ENCODE results near the gene TMEM222. TPM values are rescaled to one million over a fixed set of nuclear protein-coding genes. Genes with fewer than 3 reads are reported as not detected.
A peak's percentile ranks its signal among the peaks of the same experiment; 100 is the strongest.

TMEM222 gene
- total RNA-seq, 1 donor from 2014 or later = 38.6 TPM

DNA sequence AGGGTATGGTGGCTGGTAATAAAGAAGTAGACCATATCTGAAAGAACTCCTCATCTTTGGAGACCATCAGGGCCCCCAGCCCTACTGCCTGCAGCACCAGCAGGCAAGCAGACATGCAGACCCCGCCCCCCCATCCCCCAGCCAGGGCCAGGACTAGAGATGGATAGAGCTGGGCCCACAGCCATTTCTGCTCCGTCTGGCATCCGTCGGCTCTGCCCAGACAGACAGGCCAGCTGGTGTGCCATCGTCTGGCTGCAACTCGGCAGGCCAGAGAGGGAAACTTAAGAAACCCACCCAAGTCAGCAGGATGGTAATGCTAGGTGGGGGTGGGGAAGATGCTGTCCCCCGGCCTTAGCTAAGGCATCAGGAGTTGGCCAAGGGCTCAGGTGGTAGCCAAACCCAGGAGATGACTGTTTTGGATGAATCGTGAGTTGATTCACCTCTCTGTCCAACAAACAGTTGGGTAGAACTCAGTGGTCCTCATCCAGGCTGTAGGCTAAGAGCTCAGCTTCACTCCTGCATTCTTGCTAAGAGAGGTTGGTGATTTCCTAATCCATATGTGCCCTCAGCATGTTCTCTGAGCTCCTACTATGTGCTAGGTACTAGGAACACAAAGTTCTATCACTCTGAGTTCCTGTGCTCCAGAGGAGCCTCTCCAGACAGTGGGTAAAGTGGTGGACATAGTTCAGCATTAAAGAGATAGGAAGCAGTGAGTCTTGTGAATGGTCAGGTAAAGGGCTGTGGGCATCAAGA lies 23.2 kb upstream of the TMEM222 start:
- DNase-seq (ENCODE audit: extremely low spot score, unreplicated experiment) = no peak
- H3K27me3 Mint-ChIP-seq = no peaks in the 10 kb centered on the region
- peaks cover 6% of the 10 kb centered on the region for H3K36me3 Mint-ChIP-seq
- TF ChIP-seq, protein P1, sequence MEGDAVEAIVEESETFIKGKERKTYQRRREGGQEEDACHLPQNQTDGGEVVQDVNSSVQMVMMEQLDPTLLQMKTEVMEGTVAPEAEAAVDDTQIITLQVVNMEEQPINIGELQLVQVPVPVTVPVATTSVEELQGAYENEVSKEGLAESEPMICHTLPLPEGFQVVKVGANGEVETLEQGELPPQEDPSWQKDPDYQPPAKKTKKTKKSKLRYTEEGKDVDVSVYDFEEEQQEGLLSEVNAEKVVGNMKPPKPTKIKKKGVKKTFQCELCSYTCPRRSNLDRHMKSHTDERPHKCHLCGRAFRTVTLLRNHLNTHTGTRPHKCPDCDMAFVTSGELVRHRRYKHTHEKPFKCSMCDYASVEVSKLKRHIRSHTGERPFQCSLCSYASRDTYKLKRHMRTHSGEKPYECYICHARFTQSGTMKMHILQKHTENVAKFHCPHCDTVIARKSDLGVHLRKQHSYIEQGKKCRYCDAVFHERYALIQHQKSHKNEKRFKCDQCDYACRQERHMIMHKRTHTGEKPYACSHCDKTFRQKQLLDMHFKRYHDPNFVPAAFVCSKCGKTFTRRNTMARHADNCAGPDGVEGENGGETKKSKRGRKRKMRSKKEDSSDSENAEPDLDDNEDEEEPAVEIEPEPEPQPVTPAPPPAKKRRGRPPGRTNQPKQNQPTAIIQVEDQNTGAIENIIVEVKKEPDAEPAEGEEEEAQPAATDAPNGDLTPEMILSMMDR (conservative IDR thresholded peaks at IDR 0.05) = no peak
- peaks cover 23% of the 10 kb centered on the region for H3K4me1 Mint-ChIP-seq (ENCODE audit: unreplicated experiment)
- peak overlapping the region; percentile 70 for H3K4me3 Mint-ChIP-seq
- peak overlapping the region; percentile 93 for H3K27ac Mint-ChIP-seq
- no peaks in the 10 kb centered on the region for H3K9me3 Mint-ChIP-seq

DNA sequence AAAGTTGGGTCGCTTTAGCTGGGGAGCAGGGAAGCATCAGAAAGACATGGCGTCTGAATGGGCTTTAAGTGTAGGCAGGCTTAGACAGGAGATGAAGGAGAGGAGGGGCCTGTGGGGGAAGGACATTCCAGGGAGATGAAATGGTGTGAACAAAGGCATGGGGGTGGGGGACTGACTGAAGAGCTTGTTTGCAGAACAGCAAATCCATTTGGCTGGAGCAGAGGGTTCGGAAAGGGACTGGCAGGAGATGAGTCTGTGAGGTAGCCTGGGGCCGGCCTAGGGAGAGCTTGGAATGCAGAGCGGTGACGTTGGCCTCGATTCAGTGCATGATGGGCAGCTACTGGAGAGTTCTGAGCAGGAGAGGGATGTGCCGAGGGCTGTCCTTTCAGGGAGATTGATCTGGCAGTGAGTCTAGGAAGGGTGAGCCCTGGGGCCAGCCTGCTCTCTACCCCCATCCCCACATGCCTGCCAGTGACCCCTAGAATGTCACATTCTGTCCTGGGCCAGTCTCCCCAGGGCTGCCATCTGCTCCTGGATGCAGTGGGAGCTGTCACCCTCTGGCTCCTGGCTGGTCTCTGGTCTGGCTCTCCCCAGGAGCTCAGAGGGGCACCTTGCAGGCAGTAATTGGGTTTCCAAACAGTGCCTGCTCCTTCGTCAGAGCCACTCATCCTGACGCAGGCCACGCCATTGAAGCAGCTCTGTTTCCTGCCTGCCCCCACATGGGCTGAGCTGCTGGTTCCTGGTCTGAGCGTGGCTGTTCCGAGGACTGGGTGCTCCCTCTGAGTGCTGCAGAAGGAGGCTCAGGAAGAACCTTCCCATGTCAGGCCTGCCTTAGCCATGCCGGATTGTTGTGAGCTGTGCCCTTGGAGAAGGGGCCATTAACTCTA lies 22.3 kb upstream of the TMEM222 start:
- H3K9me3 Mint-ChIP-seq = no peaks in the 10 kb centered on the region
- H3K27me3 Mint-ChIP-seq = no peaks in the 10 kb centered on the region
- H3K4me3 Mint-ChIP-seq = peak overlapping the region; percentile 70
- DNase-seq (ENCODE audit: extremely low spot score, unreplicated experiment) = no peak
- peaks cover 6% of the 10 kb centered on the region for H3K36me3 Mint-ChIP-seq
- H3K27ac Mint-ChIP-seq = peak overlapping the region; percentile 93
- peaks cover 23% of the 10 kb centered on the region for H3K4me1 Mint-ChIP-seq (ENCODE audit: unreplicated experiment)
- TF ChIP-seq, protein P1 (conservative IDR thresholded peaks at IDR 0.05) = no peak

DNA sequence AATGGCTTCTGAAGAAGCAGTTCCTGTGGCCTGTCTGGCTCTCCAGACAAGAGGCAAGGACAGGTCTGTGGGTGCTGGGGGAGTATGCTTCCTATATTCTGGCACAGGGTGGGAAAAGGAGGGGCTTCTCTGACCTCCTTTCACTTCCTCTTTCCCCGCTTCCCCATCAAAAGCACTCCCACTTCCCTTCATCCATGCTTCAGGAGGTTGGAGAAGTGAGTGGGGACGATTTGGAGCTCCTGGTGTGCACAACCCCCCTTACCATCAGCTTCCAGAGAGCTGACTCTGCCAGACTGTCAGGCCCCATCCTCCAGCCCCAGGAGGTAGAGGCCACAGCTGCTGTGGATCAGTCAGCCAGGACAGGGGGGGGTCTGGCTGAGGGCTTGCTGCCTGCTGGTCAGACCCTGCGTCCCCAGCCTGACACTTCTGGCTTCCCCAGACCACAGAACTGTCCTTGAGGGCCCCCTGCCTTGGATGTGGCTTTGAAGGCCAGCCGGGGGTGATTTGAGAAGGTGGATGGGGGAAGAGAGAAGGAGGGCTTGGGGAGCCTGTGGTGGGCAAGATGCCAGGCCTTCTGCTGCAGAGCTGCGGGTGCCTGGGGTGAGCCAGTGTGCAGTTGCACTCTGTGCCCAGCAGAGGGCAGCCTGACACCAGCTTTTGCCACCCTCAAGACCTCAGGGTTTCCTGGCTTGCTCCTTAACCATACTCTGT lies 21.5 kb upstream of the TMEM222 start:
- H3K36me3 Mint-ChIP-seq = peaks cover 6% of the 10 kb centered on the region
- H3K27ac Mint-ChIP-seq = peak overlapping the region; percentile 69
- no peaks in the 10 kb centered on the region for H3K9me3 Mint-ChIP-seq
- peak; percentile 87 for DNase-seq (ENCODE audit: extremely low spot score, unreplicated experiment)
- H3K4me1 Mint-ChIP-seq (ENCODE audit: unreplicated experiment) = peaks cover 23% of the 10 kb centered on the region
- H3K27me3 Mint-ChIP-seq = no peaks in the 10 kb centered on the region
- TF ChIP-seq, protein P1 (conservative IDR thresholded peaks at IDR 0.05) = peak; percentile 99
- no peak overlapping the region for H3K4me3 Mint-ChIP-seq

DNA sequence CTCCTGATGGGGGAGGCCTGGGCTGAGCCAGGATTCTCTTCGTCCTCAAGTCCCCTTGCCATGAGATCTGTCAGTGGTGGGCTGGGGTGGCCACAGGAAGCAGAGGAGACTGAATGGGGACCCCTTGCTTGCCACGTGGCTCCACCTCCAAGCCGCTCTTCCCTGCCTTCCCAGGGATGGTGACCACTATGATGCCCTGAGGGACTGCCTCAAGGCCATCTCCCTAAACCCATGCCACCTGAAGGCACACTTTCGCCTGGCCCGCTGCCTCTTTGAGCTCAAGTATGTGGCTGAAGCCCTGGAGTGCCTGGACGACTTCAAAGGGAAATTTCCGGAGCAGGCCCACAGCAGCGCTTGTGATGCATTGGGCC lies 20.9 kb upstream of the TMEM222 start:
- Mint-ChIP-seq H3K27me3 (no peaks in the 10 kb centered on the region), H3K9me3 (no peaks in the 10 kb centered on the region), H3K4me3 (no peak overlapping the region), H3K36me3 (peaks cover 10% of the 10 kb centered on the region), H3K4me1 (ENCODE audit: unreplicated experiment) (peaks cover 23% of the 10 kb centered on the region), H3K27ac (peak overlapping the region; percentile 69)
- TF ChIP-seq, protein P1 (conservative IDR thresholded peaks at IDR 0.05) = no peak
- no peak for DNase-seq (ENCODE audit: extremely low spot score, unreplicated experiment)

DNA sequence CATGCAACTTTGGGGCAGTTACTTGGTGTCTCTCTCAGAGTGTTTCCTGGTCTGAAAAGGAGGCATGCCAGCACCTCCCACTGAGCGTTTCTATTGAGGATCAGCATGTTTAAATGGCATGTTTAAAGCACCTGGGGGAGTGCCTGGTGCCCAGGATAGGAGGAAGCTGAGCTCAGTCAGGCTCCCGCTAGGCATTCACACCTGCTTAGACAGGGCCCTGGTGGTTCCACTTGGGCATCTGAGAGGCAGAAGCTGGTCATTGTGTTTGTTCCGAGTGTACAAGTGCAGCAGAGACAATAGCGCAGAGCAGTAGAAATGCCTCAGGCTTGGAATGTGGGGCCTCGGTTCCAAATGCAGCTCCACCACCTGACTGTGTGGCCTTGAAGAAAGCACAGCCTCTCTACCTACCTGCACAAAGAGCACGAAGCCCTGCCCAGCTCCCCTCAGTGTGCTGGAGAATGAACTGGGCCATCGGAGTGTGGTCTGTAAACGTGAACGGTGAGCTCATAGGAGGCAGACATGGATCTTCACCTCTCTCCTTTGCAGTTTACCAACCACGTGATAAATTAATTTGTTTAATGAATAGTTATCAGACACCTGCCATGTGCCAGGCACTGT lies 20.3 kb upstream of the TMEM222 start:
- Mint-ChIP-seq H3K4me1 (ENCODE audit: unreplicated experiment) (peaks cover 23% of the 10 kb centered on the region), H3K27me3 (no peaks in the 10 kb centered on the region), H3K27ac (peak overlapping the region; percentile 69), H3K36me3 (peaks cover 10% of the 10 kb centered on the region), H3K4me3 (no peak overlapping the region), H3K9me3 (no peaks in the 10 kb centered on the region)
- TF ChIP-seq, protein P1 (conservative IDR thresholded peaks at IDR 0.05) = no peak
- no peak for DNase-seq (ENCODE audit: extremely low spot score, unreplicated experiment)

Data from type B pancreatic cell (in vitro differentiated cells).